Activated CD8-positive, alpha-beta T cell treated with anti-CD3 and anti-CD28 coated beads for 36 hours (primary cell): ENCODE measurements around the gene KCNIP3. TPM values are rescaled to one million over a fixed set of nuclear protein-coding genes. Genes with fewer than 3 reads are reported as not detected.

Source experiments
- ATAC-seq: fragments of 200-7000 bp; cut with Tn5 transposase; one replicate; pipeline ENCODE4 v1.10.0; 2021; ENCODE audit warnings: mild to moderate bottlenecking, moderate library complexity
- CTCF ChIA-PET: fragments of 350-600 bp; sonication (Branson Sonifier 250); formaldehyde crosslinking; loops from one replicate; lab custom pipeline; 2021; ENCODE audit warnings: antibody characterized with exemption; lab: Charles Lee
- POLR2A ChIA-PET: fragments of 350-600 bp; sonication (Branson Sonifier 250); formaldehyde crosslinking; loops from one replicate; lab custom pipeline; 2021; ENCODE audit warnings: antibody characterized with exemption; lab: Charles Lee
- DNase-seq: peaks from one replicate; pipeline ENCODE4 v3.0.0-alpha.2; 2020
- H3K27ac Mint-ChIP-seq: one replicate; pipeline ENCODE4 v1.8.0; 2021; ENCODE audit warnings: mild to moderate bottlenecking, mixed read lengths
- H3K27me3 Mint-ChIP-seq: one replicate; pipeline ENCODE4 v1.8.0; 2021; ENCODE audit warnings: mixed read lengths
- H3K36me3 Mint-ChIP-seq: one replicate; pipeline ENCODE4 v1.8.0; 2021; ENCODE audit warnings: low read depth, mixed read lengths
- H3K4me1 Mint-ChIP-seq: one replicate; pipeline ENCODE4 v1.8.0; 2021; ENCODE audit warnings: low read depth, mixed read lengths
- H3K4me3 Mint-ChIP-seq: one replicate; pipeline ENCODE4 v1.8.0; 2021; ENCODE audit warnings: mild to moderate bottlenecking, moderate library complexity, mixed read lengths
- H3K9me3 Mint-ChIP-seq: one replicate; pipeline ENCODE4 v1.8.0; 2021; ENCODE audit warnings: mixed read lengths
- intact Hi-C: fragments of 100-400 bp; cut with micrococcal nuclease; formaldehyde crosslinking; loops from one replicate; pipeline ENCODE4 v1.10.0; 2022
- total RNA-seq, 2 experiments: library from RNA; stranded (reverse); gene quantifications; one replicate each; pipeline ENCODE4 v1.2.3, GENCODE V29; 2021
- TF ChIP-seq, protein P1 (sequence below): fragments of 200-600 bp; IDR thresholded peaks from one replicate; pipeline ENCODE4 v1.8.0; 2022; ENCODE audit warnings: antibody characterized with exemption, mild to moderate bottlenecking

Gene KCNIP3
- total RNA-seq, 2 experiments from 2014 or later, result not detected

GRCh38 chr2:95344656-95345055 is 47.5 kb downstream of the KCNIP3 start:
- intact Hi-C loops, result no loop called here
- TF ChIP-seq, protein P1, sequence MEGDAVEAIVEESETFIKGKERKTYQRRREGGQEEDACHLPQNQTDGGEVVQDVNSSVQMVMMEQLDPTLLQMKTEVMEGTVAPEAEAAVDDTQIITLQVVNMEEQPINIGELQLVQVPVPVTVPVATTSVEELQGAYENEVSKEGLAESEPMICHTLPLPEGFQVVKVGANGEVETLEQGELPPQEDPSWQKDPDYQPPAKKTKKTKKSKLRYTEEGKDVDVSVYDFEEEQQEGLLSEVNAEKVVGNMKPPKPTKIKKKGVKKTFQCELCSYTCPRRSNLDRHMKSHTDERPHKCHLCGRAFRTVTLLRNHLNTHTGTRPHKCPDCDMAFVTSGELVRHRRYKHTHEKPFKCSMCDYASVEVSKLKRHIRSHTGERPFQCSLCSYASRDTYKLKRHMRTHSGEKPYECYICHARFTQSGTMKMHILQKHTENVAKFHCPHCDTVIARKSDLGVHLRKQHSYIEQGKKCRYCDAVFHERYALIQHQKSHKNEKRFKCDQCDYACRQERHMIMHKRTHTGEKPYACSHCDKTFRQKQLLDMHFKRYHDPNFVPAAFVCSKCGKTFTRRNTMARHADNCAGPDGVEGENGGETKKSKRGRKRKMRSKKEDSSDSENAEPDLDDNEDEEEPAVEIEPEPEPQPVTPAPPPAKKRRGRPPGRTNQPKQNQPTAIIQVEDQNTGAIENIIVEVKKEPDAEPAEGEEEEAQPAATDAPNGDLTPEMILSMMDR, result no peak
- H3K4me3 Mint-ChIP-seq, result no peak overlapping the region
- H3K9me3 Mint-ChIP-seq, result no peaks in the 10 kb centered on the region
- H3K36me3 Mint-ChIP-seq, result no peaks in the 10 kb centered on the region
- CTCF ChIA-PET, result interaction anchor here (0.7 to 1.9 kb wide), 21 partner anchors 8 to 268 kb away, joined by 3 to 16 read pairs (median 5); partner anchors contain the start of gene FAHD2A
- H3K27ac Mint-ChIP-seq, result no peak overlapping the region
- no peak for DNase-seq
- no peak for ATAC-seq
- peaks cover 32% of the 10 kb centered on the region for H3K27me3 Mint-ChIP-seq
- no peaks in the 10 kb centered on the region for H3K4me1 Mint-ChIP-seq
- POLR2A ChIA-PET, result interaction anchor here (1.1 kb wide), 1 partner anchor 59 kb away, joined by 3 read pairs; no protein-coding TSS in a partner anchor

- TF ChIP-seq, protein P1, result no peak
- peaks cover 32% of the 10 kb centered on the region for H3K27me3 Mint-ChIP-seq
- ChIA-PET CTCF (interaction anchor here (0.7 to 1.9 kb wide), 25 partner anchors 8 to 268 kb away, joined by 3 to 16 read pairs (median 4); partner anchors contain the start of gene FAHD2A), POLR2A (interaction anchor here (1.1 kb wide), 1 partner anchor 58 kb away, joined by 3 read pairs; no protein-coding TSS in a partner anchor)
- DNase-seq (no peak), ATAC-seq (peak; percentile 24)
- H3K36me3 Mint-ChIP-seq, result no peaks in the 10 kb centered on the region
- peak overlapping the region; percentile 15 for H3K4me3 Mint-ChIP-seq
- no peak overlapping the region for H3K27ac Mint-ChIP-seq
- no peaks in the 10 kb centered on the region for H3K4me1 Mint-ChIP-seq
- intact Hi-C loops, result no loop called here
- no peaks in the 10 kb centered on the region for H3K9me3 Mint-ChIP-seq
These were observed 48.0 kb downstream of the KCNIP3 start for GRCh38 chr2:95345081-95345562.

DNA sequence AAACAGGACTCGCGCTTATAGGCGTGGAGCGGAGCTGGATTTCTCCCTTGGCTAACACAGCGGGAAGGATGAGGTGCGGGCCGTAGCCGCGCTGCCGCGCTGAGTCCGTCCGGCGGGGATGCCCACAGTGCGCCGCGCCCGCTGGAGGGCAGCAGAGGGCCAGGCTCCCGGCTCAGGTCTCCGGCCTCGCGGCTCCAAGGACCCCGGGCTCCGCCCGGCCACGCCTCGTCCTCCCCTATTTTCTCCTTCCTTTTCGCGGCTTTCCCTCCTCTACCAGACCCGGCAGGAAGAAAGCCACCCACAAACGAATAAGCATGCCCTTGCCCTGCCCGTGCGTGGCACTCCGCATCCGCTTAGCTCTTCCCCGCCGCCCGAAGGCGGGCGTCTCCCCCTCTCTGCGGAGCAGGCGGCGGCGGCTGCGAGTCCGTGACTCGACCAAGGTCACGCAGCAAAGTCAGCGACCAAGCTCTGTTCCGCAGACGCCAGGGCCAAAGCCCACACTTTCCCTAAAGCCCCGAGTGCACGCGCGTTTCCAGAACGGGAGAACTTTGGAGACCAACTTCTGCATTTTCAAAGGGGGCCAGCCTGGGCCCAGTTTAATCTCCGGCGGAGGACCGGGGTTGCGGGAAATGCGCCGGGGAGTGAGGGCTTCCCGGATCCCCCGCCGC is 48.5 kb downstream of the KCNIP3 start:
- DNase-seq (peak; percentile 74), ATAC-seq (peak; percentile 87)
- H3K4me3 Mint-ChIP-seq, result peak overlapping the region; percentile 70
- TF ChIP-seq, protein P1, result peak; percentile 90
- H3K27me3 Mint-ChIP-seq, result peaks cover 32% of the 10 kb centered on the region
- intact Hi-C loops, result no loop called here
- no peaks in the 10 kb centered on the region for H3K36me3 Mint-ChIP-seq
- CTCF ChIA-PET, result interaction anchor here (0.6 to 1.9 kb wide), 24 partner anchors 9 to 269 kb away, joined by 3 to 16 read pairs (median 4); partner anchors contain the start of gene FAHD2A
- no peak overlapping the region for H3K27ac Mint-ChIP-seq
- H3K9me3 Mint-ChIP-seq, result no peaks in the 10 kb centered on the region
- H3K4me1 Mint-ChIP-seq, result no peaks in the 10 kb centered on the region
- POLR2A ChIA-PET, result interaction anchor here (1.1 kb wide), 1 partner anchor 58 kb away, joined by 3 read pairs; no protein-coding TSS in a partner anchor

- H3K4me3 Mint-ChIP-seq, result no peak overlapping the region
- no peak overlapping the region for H3K27ac Mint-ChIP-seq
- ChIA-PET POLR2A (no interaction called here), CTCF (interaction anchor here (0.6 to 1.9 kb wide), 14 partner anchors 10 to 141 kb away, joined by 3 to 16 read pairs (median 5); partner anchors contain the start of gene FAHD2A)
- TF ChIP-seq, protein P1, result no peak
- no peaks in the 10 kb centered on the region for H3K4me1 Mint-ChIP-seq
- intact Hi-C loops, result no loop called here
- no peaks in the 10 kb centered on the region for H3K36me3 Mint-ChIP-seq
- no peaks in the 10 kb centered on the region for H3K9me3 Mint-ChIP-seq
- H3K27me3 Mint-ChIP-seq, result peaks cover 29% of the 10 kb centered on the region
- ATAC-seq (no peak), DNase-seq (no peak)
These were observed 49.1 kb downstream of the KCNIP3 start for GRCh38 chr2:95346231-95346737.
